HG03439 (cell line): ENCODE results near the gene NAA20.

Experiments
- ATAC-seq: cut with Tn5 transposase; IDR thresholded peaks from one replicate; pipeline ENCODE4 v1.9.1; 2021; ENCODE audit warnings: mild to moderate bottlenecking, moderate library complexity; ENCODE audit not compliant: unreplicated experiment

NAA20 gene

DNA sequence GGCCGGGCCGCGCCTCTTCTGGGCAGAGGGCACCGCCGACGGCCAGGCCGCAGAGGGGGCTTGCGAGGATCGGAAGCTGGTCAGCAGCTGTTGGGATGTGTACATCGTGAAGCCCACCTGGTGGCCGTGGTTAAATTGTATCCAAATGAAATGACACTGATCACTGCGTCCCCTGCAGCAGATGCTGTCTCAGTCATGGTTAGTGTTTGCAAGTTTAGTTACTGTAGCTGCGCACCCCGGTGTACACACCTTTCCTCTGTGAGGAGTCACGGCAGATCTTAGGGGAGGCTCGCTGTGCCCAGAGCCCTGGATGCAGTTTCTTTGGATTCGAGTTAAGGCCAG lies 653 bp downstream of the NAA20 start:
- ATAC-seq, result peak; percentile 12

GRCh38 chr20:20018366-20018765 lies 1.2 kb downstream of the NAA20 start:
- ATAC-seq, result no peak

DNA sequence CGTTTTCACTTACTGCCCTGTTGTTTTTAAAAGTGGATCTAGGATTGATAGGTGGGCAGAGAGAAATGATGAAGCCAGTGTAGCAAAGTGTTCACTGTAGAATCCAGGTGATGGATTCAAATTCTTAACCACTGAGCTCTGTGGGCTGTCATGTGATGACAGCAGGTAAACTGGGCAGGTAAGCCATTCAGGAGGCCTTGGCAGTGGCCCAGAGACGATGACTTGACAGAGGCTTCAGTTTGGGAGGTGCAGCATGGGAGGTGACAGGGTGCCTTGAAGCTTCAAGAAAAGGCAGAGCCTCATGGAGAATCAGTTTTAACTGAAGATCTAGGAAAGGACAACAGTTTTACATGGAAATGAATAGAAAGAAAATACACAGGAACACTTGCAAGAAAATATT lies 2.0 kb downstream of the NAA20 start:
- no peak for ATAC-seq

DNA sequence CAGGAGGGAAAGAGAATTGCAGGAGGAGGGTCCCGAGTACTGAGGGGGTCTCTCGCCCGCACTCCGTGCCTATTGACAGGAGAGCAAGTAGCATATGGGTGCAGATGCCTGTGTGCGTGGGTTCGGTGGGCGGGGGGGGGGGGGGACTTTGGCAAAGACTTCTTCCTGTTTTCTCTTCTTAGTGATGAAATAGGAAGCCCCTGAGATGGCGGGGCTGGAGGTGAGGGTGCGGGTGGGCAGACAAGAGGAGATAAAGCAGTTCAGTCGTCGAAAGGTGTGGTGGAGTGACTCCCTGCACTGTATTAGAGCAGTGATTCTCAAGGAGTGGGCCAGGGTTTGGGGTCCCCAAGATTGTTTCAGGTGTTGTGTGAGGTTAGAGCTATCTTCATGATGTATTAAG lies 3.7 kb downstream of the NAA20 start:
- no peak for ATAC-seq

GRCh38 chr20:20021835-20022234 lies 4.7 kb downstream of the NAA20 start:
- ATAC-seq, result no peak

GRCh38 chr20:20022498-20022897 lies 5.3 kb downstream of the NAA20 start:
- ATAC-seq, result peak; percentile 62

- no peak for ATAC-seq
Observed at GRCh38 chr20:20023395-20023794, 6.2 kb downstream of the NAA20 start.

DNA sequence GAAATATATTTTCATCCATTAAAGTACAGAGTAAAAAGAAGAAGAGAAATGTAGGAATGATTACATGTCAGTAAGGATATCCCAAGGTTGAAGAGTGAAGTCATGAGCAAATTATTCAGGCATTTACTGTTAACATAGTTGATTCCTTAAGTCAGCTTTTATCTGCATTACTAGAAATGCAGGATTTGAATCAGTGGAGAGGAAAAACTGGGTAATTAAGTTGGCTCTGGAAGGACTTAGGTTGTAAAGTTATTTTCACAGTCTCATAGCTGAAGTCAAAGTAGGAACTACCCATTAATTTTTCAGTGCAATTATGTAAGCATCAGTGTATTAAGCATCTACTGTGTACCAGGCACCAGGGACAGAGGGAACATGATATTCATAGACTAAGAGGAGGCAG lies 7.8 kb downstream of the NAA20 start:
- no peak for ATAC-seq

DNA sequence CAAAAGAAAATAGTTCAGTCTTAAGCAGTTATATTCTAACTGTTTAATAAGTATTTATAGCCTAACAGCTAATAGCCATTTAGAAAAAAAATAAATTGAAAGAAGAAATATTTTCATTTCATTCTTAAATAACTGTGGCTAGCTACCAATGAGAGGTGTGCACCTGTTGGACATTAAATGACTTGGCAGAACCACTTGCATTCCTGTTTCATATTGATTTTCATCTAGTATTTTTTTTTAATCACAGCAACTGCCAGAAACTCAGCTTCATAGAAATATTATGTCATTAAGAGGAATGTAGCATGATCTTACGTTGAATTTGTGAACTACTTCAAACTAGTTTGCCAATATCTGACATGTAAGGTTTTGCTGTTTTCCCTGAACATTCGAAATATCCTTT lies 10.1 kb downstream of the NAA20 start:
- ATAC-seq, result no peak

DNA sequence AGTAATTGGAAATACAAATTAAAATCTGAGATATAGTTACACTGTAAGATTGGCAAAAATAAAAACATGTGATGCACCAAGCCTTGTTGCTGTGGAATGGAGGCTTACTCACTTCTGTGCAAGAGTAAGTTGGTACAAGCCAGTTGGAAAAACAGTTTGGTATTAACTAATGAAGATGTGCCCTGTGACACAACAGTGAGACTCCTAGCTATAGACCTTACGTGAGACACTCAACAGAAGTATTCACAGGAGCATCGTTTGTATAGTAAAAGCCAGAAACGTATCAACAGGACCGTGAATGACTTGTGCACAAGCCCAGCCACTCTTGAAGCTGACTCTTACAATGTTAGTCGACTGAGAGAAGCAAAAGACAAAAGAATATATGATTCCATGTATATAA lies 14.6 kb downstream of the NAA20 start:
- ATAC-seq, result no peak

DNA sequence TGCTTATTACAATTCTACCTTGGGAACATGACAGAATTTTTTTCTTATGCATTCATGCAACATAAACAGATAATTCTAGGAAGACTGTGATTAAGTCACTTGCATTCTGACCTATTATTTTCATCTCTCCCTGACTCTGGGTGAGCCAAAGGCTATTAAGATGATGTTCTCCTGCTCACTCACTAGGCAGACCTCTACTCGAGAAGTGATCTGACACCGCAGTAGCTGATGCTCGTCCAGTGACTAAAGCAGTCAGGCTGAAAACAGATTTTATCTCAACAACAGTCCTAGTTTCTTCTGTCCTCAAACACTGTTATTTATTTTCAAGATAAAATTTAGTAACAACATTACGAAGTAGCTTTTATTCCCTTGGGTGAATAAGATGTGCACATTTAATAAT lies 17.3 kb downstream of the NAA20 start:
- ATAC-seq, result no peak

GRCh38 chr20:20036756-20037155 lies 19.6 kb downstream of the NAA20 start:
- no peak for ATAC-seq

- ATAC-seq, result no peak
Observed at GRCh38 chr20:20037960-20038359, 20.8 kb downstream of the NAA20 start.

GRCh38 chr20:20038586-20038985 lies 21.4 kb downstream of the NAA20 start:
- no peak for ATAC-seq

- ATAC-seq, result no peak
Observed at GRCh38 chr20:20039752-20040387, 22.7 kb downstream of the NAA20 start.

GRCh38 chr20:20051767-20052073 lies 34.6 kb downstream of the NAA20 start:
- ATAC-seq, result peak; percentile 12

GRCh38 chr20:20052074-20052970 lies 35.2 kb downstream of the NAA20 start, which contains the start of the genes CFAP61 and CRNKL1:
CFAP61 (plus strand) TSS chr20:20052532; CDS start chr20:20056654, 4,122 bp downstream.
CRNKL1 (minus strand) TSS chr20:20052466; CDS start chr20:20052342, 124 bp downstream.
- peak; percentile 96 for ATAC-seq

DNA sequence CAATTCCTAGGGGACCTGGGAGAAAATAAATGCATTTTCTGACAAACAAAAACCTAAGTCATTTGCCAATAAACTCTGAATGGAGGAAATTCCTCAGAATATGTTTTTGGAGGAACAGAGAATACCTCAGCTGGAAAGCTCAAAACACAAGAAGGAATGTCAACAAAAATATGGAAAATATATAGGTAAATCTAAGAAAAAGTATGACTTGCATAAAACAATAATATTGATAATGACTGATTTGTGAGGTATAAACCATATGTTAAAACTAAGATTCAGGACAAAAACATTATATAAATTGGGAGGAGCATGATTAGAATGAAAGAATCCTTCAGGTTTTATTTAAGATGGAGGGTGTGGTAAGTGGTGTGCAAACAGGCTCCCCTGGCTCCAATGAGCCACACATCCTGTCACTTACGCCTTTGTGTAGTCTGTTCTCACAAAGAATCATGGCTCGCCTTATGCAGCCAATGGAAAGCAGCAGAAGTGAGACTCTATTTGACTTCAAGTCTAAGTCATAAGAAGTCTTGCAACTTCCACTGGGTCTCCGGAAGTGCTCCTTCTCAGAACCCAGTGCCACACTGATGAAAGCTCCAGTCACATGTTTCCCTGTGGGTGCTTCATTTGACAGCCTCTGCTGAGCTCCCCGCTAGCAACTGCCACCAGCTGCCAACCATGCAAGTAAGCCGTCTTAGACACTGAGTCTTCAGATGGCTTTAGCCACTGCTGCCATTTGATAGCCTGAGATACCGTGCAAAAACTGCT lies 43.3 kb downstream of the NAA20 start:
- no peak for ATAC-seq

DNA sequence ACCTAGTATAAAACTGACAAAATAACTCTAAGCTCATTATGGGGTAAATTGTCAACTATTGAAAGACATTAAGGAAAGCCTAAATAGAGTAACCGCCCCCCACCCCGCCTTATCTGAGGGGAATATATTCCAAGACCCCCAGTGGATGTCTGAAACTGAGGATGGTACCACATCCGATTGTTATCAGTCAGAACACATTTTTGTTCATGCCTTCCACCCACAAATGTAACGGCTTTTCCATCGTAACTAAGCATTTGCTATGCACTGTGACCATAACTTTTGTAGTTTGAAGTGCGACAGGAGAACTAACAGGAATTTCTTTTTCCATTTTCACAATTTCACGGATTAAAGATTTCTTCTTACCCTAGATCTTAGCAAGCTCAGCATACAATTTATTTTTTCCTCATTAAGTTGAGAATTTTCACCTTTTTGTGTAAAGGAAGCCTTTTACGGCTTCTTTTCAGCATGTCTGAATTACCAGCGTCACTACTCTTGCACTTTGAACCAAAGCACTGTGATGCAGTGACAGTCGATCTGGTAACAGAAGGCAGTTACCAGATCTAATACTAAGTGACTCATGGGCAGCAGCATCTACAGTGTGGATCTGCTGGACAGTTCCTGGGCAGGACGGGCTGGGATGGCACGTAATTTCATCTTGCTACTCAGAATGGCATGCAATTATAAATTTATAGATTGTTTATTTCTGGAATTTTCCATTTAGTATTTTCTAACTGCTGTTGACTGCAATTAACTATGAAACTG lies 47.0 kb downstream of the NAA20 start:
- no peak for ATAC-seq

DNA sequence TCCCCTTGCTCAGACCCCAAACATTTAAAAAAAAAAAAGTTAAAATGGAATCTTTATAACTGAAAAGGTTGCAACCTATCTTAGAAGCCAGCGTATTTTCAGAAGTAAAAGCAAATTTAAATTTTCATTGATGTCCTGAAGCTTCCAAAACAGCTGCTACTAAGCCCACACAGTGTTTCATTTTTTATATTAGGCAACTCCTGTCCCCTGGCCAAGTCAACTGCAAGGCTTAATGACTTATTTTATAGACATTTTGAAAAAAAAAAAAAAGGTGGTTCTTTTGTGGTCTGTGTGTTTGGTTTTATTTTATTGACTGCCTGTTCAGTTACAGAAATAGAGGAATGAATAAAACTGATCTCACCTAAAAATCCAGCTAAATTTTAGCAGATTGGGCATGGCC lies 48.2 kb downstream of the NAA20 start:
- ATAC-seq, result no peak
